DND-41 (cell line): Measurements from ENCODE around the gene PSMD13.

Experiments
- ATAC-seq: fragments of 200-7000 bp; cut with Tn5 transposase; 3 replicates; pipeline ENCODE4 v1.9.1; 2021; ENCODE audit warnings: low read depth; ENCODE audit not compliant: insufficient read depth
- DNase-seq: peaks from one replicate; pipeline ENCODE4 v3.0.0-alpha.2; 2020
- H2AFZ ChIP-seq: 2 replicates; pipeline ENCODE4 v1.6.0; 2012; ENCODE audit warnings: low read depth, low read length
- H3K27ac ChIP-seq: 2 replicates; pipeline ENCODE4 v1.5.1; 2012; ENCODE audit warnings: low read length, inconsistent platforms
- H3K27me3 ChIP-seq: fragments of 200-600 bp; sonication (generic); 2 replicates; pipeline ENCODE4 v1.6.0; 2012; ENCODE audit warnings: low read length, mild to moderate bottlenecking, inconsistent platforms; ENCODE audit not compliant: insufficient read depth, poor library complexity
- H3K36me3 ChIP-seq: 2 replicates; pipeline ENCODE4 v1.5.1; 2012; ENCODE audit warnings: low read length, inconsistent platforms; ENCODE audit not compliant: insufficient read depth
- H3K4me1 ChIP-seq: 2 replicates; pipeline ENCODE4 v1.5.1; 2012; ENCODE audit warnings: mild to moderate bottlenecking, low read length; ENCODE audit not compliant: insufficient read depth
- H3K4me2 ChIP-seq: 2 replicates; pipeline ENCODE4 v1.6.0; 2012; ENCODE audit warnings: mild to moderate bottlenecking, moderate library complexity, low read length, inconsistent platforms; ENCODE audit not compliant: insufficient read depth
- H3K4me3 ChIP-seq, 2 experiments: fragments of 200-600 bp in 1 of 2; shearing (Covaris generic) in 1 of 2; 2 replicates each; pipeline ENCODE4 v1.5.1; 2012 to 2016; ENCODE audit warnings: inconsistent platforms in 2 of 2, low read length in 2 of 2, mild to moderate bottlenecking in 2 of 2, low read depth in 1 of 2, moderate library complexity in 1 of 2
- H3K79me2 ChIP-seq: 2 replicates; pipeline ENCODE4 v1.6.0; 2012; ENCODE audit warnings: low read length, inconsistent platforms; ENCODE audit not compliant: insufficient read depth
- H3K9ac ChIP-seq: 2 replicates; pipeline ENCODE4 v1.6.0; 2012; ENCODE audit warnings: low read depth, mild to moderate bottlenecking, inconsistent platforms, low read length, moderate library complexity
- H3K9me3 ChIP-seq: 2 replicates; pipeline ENCODE4 v1.5.1; 2012; ENCODE audit warnings: low read length, moderate library complexity, mild to moderate bottlenecking, inconsistent platforms; ENCODE audit not compliant: insufficient read depth, severe bottlenecking
- H4K20me1 ChIP-seq: 2 replicates; pipeline ENCODE4 v1.6.0; 2012; ENCODE audit warnings: low read length; ENCODE audit not compliant: insufficient read depth
- EZH2 ChIP-seq: IDR thresholded peaks from 3 replicates; pipeline ENCODE4 v1.6.1; 2012; ENCODE audit warnings: borderline replicate concordance, low read depth, mild to moderate bottlenecking, moderate library complexity, low read length, inconsistent platforms; ENCODE audit not compliant: severe bottlenecking
- TF ChIP-seq, protein P1 (sequence below): IDR thresholded peaks from 2 replicates; pipeline ENCODE4 v1.5.1; 2012; ENCODE audit warnings: borderline replicate concordance, low read length, moderate library complexity, mild to moderate bottlenecking; ENCODE audit not compliant: poor library complexity, severe bottlenecking; ENCODE audit errors: extremely low read depth

Gene PSMD13

DNA sequence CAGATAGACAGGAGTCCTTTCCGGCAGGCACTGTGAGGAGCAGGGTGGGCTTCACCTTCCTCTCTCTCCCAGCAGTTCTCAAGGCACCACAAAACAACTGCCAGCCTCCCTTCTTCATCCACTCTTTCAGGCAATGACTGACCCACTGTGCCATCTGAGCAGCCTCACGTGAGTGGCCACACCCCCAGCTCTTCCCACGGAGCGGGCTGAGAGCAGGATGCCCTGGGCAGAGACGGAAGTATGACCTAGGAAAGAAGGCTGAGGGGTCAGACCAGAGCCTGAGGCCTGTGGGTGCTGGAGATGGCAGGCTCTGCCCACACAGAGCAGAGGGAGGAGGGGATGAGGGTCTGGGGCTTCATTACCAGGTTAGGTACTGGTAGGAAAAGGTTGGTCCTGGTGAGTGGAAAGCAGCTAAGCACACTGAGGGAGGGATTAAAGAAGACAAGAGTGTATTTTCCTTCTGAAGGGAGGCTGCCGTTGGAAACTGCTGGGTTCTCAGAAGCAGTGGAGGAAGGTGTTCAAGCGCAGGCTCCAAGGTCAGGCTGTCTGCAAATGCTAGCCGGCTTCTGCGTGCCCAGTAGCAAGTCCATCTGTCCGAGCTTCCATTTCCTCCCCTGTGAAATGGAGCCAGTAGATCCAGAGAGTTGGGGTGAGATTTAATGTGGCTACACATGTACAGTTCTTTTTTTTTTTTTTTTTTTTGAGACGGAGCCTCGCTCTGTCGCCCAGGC, 46.0 kb downstream of the PSMD13 start:
- peaks cover under 1% of the 10 kb centered on the region for H3K27me3 ChIP-seq
- H3K4me3 ChIP-seq, result no peak overlapping the region
- no peak overlapping the region for H3K4me2 ChIP-seq
- no peaks in the 10 kb centered on the region for H3K79me2 ChIP-seq
- no peak for ATAC-seq
- H3K9me3 ChIP-seq, result no peaks in the 10 kb centered on the region
- peaks cover 14% of the 10 kb centered on the region for H3K4me1 ChIP-seq
- H2AFZ ChIP-seq, result no peak overlapping the region
- no peak for DNase-seq
- TF ChIP-seq EZH2, result no peak
- TF ChIP-seq, protein P1, sequence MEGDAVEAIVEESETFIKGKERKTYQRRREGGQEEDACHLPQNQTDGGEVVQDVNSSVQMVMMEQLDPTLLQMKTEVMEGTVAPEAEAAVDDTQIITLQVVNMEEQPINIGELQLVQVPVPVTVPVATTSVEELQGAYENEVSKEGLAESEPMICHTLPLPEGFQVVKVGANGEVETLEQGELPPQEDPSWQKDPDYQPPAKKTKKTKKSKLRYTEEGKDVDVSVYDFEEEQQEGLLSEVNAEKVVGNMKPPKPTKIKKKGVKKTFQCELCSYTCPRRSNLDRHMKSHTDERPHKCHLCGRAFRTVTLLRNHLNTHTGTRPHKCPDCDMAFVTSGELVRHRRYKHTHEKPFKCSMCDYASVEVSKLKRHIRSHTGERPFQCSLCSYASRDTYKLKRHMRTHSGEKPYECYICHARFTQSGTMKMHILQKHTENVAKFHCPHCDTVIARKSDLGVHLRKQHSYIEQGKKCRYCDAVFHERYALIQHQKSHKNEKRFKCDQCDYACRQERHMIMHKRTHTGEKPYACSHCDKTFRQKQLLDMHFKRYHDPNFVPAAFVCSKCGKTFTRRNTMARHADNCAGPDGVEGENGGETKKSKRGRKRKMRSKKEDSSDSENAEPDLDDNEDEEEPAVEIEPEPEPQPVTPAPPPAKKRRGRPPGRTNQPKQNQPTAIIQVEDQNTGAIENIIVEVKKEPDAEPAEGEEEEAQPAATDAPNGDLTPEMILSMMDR, result no peak
- no peak overlapping the region for H3K27ac ChIP-seq
- no peaks in the 10 kb centered on the region for H4K20me1 ChIP-seq
- no peak overlapping the region for H3K9ac ChIP-seq
- H3K36me3 ChIP-seq, result no peaks in the 10 kb centered on the region

DNA sequence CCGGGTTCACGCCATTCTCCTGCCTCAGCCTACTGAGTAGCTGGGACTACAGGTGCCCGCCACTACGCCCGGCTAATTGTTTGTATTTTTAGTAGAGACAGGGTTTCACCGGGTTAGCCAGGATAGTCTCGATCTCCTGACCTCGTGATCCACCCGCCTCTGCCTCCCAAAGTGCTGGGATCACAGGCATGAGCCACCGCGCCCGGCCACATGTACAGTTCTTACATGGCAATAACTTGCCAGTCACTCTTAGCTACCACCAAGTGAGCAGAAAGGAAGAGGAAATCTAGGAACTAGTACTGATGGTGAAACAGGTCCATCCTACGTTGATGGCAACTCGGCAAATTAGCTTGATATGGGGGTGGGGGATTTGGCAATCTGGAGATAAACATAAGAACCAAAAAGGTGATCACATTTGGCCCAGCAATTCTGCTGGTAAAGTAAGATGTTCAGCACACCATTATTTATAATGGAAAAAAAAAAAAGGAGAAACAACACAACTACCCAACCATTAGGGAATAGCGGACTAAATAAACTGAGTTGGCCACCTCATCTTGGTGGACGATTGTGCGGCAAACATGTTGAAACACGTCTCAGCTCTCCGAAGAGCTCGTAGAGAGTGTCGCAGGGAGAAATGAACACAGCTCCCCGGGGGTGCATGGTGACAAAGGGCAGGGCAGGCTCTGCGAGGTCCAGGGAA, 46.8 kb downstream of the PSMD13 start:
- peaks cover 16% of the 10 kb centered on the region for H3K4me1 ChIP-seq
- H2AFZ ChIP-seq, result no peak overlapping the region
- H3K9ac ChIP-seq, result no peak overlapping the region
- no peak overlapping the region for H3K27ac ChIP-seq
- no peaks in the 10 kb centered on the region for H3K9me3 ChIP-seq
- peaks cover 8% of the 10 kb centered on the region for H3K27me3 ChIP-seq
- H3K36me3 ChIP-seq, result no peaks in the 10 kb centered on the region
- TF ChIP-seq EZH2, result no peak
- TF ChIP-seq, protein P1, result no peak
- H3K4me2 ChIP-seq, result no peak overlapping the region
- no peaks in the 10 kb centered on the region for H4K20me1 ChIP-seq
- H3K79me2 ChIP-seq, result peaks cover 5% of the 10 kb centered on the region; the same call in 1 of the 2 replicates
- H3K4me3 ChIP-seq, result no peak overlapping the region
- DNase-seq (no peak), ATAC-seq (no peak)

DNA sequence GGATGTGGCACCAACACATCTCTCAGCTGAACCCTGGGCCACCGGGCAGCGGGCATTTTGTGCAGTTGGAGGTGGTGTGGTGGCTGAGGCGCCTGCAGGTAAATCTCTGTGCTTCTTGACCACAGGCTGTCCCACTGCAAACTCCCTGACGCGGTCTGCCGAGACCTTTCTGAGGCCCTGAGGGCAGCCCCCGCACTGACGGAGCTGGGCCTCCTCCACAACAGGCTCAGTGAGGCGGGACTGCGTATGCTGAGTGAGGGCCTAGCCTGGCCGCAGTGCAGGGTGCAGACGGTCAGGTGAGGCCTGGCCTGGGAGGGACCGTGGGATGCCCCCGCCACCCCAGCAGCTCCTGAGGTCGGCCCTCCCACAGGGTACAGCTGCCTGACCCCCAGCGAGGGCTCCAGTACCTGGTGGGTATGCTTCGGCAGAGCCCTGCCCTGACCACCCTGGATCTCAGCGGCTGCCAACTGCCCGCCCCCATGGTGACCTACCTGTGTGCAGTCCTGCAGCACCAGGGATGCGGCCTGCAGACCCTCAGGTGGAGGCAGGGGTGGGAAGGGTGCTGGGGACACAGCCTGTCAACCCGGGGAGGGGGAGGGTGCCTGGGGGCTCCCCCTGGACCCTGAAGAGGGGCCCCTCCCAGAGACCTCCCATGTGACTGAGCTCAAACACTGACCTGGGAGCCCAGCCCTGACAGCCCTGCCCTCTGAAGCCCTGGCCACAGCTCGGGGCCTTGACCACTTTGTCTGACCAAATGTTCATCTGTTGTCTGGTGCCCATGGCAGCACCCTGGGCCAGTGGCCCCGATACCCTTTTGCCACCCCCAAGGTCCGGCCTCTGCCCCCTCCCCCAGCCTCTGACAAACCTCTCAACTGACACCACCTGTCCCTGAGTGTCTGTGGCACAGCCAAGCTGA, 47.6 kb downstream of the PSMD13 start:
- Histone ChIP-seq H3K79me2 (peaks cover 5% of the 10 kb centered on the region; the same call in 1 of the 2 replicates), H3K9ac (no peak overlapping the region), H3K27ac (no peak overlapping the region), H4K20me1 (no peaks in the 10 kb centered on the region), H3K9me3 (no peaks in the 10 kb centered on the region), H3K4me2 (no peak overlapping the region), H2AFZ (no peak overlapping the region), H3K27me3 (peaks cover 9% of the 10 kb centered on the region), H3K4me1 (peaks cover 18% of the 10 kb centered on the region), H3K36me3 (no peaks in the 10 kb centered on the region), H3K4me3 (no peak overlapping the region)
- DNase-seq (no peak), ATAC-seq (no peak)
- no peak for TF ChIP-seq EZH2
- TF ChIP-seq, protein P1, result no peak
